HL-60 (cell line): ENCODE results near the gene AGAP5.

Experiments used
- DNase-seq, 2 experiments: peaks; one replicate each; pipeline ENCODE4 v3.0.0-alpha.2; 2010 to 2020; ENCODE audit warnings: low read depth in 1 of 2, low spot score in 1 of 2
- H3K27ac ChIP-seq: fragments of 250-450 bp; sonication (Bioruptor Pico); replicated peaks from 2 replicates; pipeline ENCODE4 v1.5.1; 2020; ENCODE audit warnings: mild to moderate bottlenecking, moderate library complexity
- H3K27me3 ChIP-seq: fragments of 250-450 bp; sonication (Bioruptor Pico); 2 replicates; pipeline ENCODE4 v1.5.1; 2021; ENCODE audit warnings: mild to moderate bottlenecking, moderate library complexity; ENCODE audit not compliant: insufficient read depth, poor library complexity, severe bottlenecking
- H3K4me3 ChIP-seq: replicated peaks from 2 replicates; pipeline ENCODE4 v1.5.1; 2011; ENCODE audit warnings: mild to moderate bottlenecking, control low read depth, low read length; ENCODE audit not compliant: insufficient read depth
- CTCF ChIP-seq: IDR thresholded peaks from one replicate; pipeline ENCODE4 v1.5.1; 2011; ENCODE audit warnings: low read length, control low read depth, inconsistent platforms; ENCODE audit not compliant: insufficient read depth
- GABPA ChIP-seq: IDR thresholded peaks from 2 replicates; pipeline ENCODE4 v1.6.1; 2012; ENCODE audit warnings: low read depth
- POLR2AphosphoS5 ChIP-seq: IDR thresholded peaks from 2 replicates; pipeline ENCODE4 v1.6.1; 2012; ENCODE audit warnings: low read depth
- SPI1 ChIP-seq: IDR thresholded peaks from 2 replicates; pipeline ENCODE4 v1.6.1; 2012; ENCODE audit warnings: low read depth, mild to moderate bottlenecking, borderline replicate concordance
- TF ChIP-seq, protein P1 (sequence below): IDR thresholded peaks from 2 replicates; pipeline ENCODE4 v1.6.1; 2012; ENCODE audit warnings: low read depth; ENCODE audit not compliant: insufficient replicate concordance

AGAP5 gene

GRCh38 chr10:73734028-73734720, 36.3 kb upstream of the AGAP5 start:
- no peak for DNase-seq
- Histone ChIP-seq H3K27me3 (no peaks in the 10 kb centered on the region), H3K4me3 (no peak overlapping the region), H3K27ac (no peak overlapping the region)
- TF ChIP-seq CTCF (no peak), POLR2AphosphoS5 (no peak), GABPA (no peak), SPI1 (no peak)
- TF ChIP-seq, protein P1, sequence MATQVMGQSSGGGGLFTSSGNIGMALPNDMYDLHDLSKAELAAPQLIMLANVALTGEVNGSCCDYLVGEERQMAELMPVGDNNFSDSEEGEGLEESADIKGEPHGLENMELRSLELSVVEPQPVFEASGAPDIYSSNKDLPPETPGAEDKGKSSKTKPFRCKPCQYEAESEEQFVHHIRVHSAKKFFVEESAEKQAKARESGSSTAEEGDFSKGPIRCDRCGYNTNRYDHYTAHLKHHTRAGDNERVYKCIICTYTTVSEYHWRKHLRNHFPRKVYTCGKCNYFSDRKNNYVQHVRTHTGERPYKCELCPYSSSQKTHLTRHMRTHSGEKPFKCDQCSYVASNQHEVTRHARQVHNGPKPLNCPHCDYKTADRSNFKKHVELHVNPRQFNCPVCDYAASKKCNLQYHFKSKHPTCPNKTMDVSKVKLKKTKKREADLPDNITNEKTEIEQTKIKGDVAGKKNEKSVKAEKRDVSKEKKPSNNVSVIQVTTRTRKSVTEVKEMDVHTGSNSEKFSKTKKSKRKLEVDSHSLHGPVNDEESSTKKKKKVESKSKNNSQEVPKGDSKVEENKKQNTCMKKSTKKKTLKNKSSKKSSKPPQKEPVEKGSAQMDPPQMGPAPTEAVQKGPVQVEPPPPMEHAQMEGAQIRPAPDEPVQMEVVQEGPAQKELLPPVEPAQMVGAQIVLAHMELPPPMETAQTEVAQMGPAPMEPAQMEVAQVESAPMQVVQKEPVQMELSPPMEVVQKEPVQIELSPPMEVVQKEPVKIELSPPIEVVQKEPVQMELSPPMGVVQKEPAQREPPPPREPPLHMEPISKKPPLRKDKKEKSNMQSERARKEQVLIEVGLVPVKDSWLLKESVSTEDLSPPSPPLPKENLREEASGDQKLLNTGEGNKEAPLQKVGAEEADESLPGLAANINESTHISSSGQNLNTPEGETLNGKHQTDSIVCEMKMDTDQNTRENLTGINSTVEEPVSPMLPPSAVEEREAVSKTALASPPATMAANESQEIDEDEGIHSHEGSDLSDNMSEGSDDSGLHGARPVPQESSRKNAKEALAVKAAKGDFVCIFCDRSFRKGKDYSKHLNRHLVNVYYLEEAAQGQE: no peak

- no peak for TF ChIP-seq GABPA
- TF ChIP-seq, protein P1: no peak
- no peak for TF ChIP-seq SPI1
- no peak for TF ChIP-seq POLR2AphosphoS5
- no peak for TF ChIP-seq CTCF
- Histone ChIP-seq H3K27ac (no peak overlapping the region), H3K27me3 (no peaks in the 10 kb centered on the region), H3K4me3 (no peak overlapping the region)
- no peak for DNase-seq
These were observed 35.2 kb upstream of the AGAP5 start for GRCh38 chr10:73732931-73733623.

- DNase-seq: no peak
- Histone ChIP-seq H3K27ac (no peak overlapping the region), H3K4me3 (no peak overlapping the region), H3K27me3 (no peaks in the 10 kb centered on the region)
- TF ChIP-seq CTCF (no peak), GABPA (no peak), SPI1 (no peak), POLR2AphosphoS5 (no peak)
- TF ChIP-seq, protein P1: no peak
These were observed 34.5 kb upstream of the AGAP5 start for GRCh38 chr10:73732426-73732825.
